ENCODE results near the gene IL20RA.

Gene IL20RA

GRCh38 chr6:136959471-136959891, 85.3 kb downstream of the IL20RA start:
- no peak for DNase-seq (ENCODE audit: low read depth)
- no peak overlapping the region for H3K4me3 ChIP-seq (ENCODE audit: low read depth, low read length)
- no peak for TF ChIP-seq CTCF (IDR thresholded peaks at IDR 0.05; ENCODE audit: low read depth, low read length, missing control alignments)

GRCh38 chr6:136958168-136958567, 86.6 kb downstream of the IL20RA start:
- DNase-seq (ENCODE audit: low read depth): no peak

GRCh38 chr6:136956590-136957544, 87.9 kb downstream of the IL20RA start:
- no peak for DNase-seq (ENCODE audit: low read depth)
- no peak overlapping the region for H3K4me3 ChIP-seq (ENCODE audit: low read depth, low read length)

More at GRCh38 chr6:136958168-136958567, 86.6 kb downstream of the IL20RA start:
- no peak for TF ChIP-seq CTCF (IDR thresholded peaks at IDR 0.05; ENCODE audit: low read depth, low read length, missing control alignments)
- no peak overlapping the region for H3K4me3 ChIP-seq (ENCODE audit: low read depth, low read length)

GRCh38 chr6:136955123-136955522, 89.6 kb downstream of the IL20RA start:
- H3K4me3 ChIP-seq (ENCODE audit: low read depth, low read length): no peak overlapping the region
- DNase-seq (ENCODE audit: low read depth): no peak
- no peak for TF ChIP-seq CTCF (IDR thresholded peaks at IDR 0.05; ENCODE audit: low read depth, low read length, missing control alignments)

More at GRCh38 chr6:136956590-136957544, 87.9 kb downstream of the IL20RA start:
- TF ChIP-seq CTCF (IDR thresholded peaks at IDR 0.05; ENCODE audit: low read depth, low read length, missing control alignments): no peak

- no peak for DNase-seq (ENCODE audit: low read depth)
- no peak for TF ChIP-seq CTCF (IDR thresholded peaks at IDR 0.05; ENCODE audit: low read depth, low read length, missing control alignments)
- no peak overlapping the region for H3K4me3 ChIP-seq (ENCODE audit: low read depth, low read length)
Observed at GRCh38 chr6:136952714-136953260, 92.0 kb downstream of the IL20RA start.

- DNase-seq (ENCODE audit: low read depth): no peak
Observed at GRCh38 chr6:136950436-136951126, 94.2 kb downstream of the IL20RA start.

More at GRCh38 chr6:136950436-136951126, 94.2 kb downstream of the IL20RA start:
- no peak for TF ChIP-seq CTCF (IDR thresholded peaks at IDR 0.05; ENCODE audit: low read depth, low read length, missing control alignments)
- no peak overlapping the region for H3K4me3 ChIP-seq (ENCODE audit: low read depth, low read length)

All from GM12864 (cell line).